ENCODE measurements around the gene IFNGR1. TPM values are rescaled to one million over a fixed set of nuclear protein-coding genes. Genes with fewer than 3 reads are reported as not detected.

IFNGR1 gene
- total RNA-seq, 4 donors from 2014 or later: 77.8 to 91.5 (median 84.3) TPM

DNA sequence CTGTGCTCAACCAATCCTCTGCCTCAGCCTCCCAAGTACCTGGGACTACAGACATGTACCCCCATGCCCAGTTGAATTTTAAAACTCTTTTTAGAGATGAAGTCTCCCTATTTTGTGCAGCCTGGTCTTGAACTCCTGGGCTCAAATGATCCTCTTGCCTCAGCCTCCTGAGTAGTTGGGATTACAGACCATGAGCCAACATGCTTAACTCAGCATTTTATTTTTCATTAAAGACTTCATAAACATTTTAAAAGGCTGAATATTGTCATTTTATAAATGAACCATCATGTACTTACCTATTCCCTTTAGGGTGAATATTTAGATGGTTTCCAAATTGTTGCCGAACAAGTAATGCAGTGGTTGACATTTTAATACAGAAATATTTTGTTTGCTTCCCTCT is 16.5 kb upstream of the IFNGR1 start:
- Histone ChIP-seq H3K27ac (no peak overlapping the region), H3K4me1 (peaks cover 49% of the 10 kb centered on the region)
- TF ChIP-seq POLR2AphosphoS5 (IDR thresholded peaks at IDR 0.05) (no peak), POLR2A (IDR thresholded peaks at IDR 0.05) (no peak), EP300 (IDR thresholded peaks at IDR 0.05) (no peak)
- TF ChIP-seq, protein P1, sequence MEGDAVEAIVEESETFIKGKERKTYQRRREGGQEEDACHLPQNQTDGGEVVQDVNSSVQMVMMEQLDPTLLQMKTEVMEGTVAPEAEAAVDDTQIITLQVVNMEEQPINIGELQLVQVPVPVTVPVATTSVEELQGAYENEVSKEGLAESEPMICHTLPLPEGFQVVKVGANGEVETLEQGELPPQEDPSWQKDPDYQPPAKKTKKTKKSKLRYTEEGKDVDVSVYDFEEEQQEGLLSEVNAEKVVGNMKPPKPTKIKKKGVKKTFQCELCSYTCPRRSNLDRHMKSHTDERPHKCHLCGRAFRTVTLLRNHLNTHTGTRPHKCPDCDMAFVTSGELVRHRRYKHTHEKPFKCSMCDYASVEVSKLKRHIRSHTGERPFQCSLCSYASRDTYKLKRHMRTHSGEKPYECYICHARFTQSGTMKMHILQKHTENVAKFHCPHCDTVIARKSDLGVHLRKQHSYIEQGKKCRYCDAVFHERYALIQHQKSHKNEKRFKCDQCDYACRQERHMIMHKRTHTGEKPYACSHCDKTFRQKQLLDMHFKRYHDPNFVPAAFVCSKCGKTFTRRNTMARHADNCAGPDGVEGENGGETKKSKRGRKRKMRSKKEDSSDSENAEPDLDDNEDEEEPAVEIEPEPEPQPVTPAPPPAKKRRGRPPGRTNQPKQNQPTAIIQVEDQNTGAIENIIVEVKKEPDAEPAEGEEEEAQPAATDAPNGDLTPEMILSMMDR (IDR thresholded peaks at IDR 0.05): no peak

DNA sequence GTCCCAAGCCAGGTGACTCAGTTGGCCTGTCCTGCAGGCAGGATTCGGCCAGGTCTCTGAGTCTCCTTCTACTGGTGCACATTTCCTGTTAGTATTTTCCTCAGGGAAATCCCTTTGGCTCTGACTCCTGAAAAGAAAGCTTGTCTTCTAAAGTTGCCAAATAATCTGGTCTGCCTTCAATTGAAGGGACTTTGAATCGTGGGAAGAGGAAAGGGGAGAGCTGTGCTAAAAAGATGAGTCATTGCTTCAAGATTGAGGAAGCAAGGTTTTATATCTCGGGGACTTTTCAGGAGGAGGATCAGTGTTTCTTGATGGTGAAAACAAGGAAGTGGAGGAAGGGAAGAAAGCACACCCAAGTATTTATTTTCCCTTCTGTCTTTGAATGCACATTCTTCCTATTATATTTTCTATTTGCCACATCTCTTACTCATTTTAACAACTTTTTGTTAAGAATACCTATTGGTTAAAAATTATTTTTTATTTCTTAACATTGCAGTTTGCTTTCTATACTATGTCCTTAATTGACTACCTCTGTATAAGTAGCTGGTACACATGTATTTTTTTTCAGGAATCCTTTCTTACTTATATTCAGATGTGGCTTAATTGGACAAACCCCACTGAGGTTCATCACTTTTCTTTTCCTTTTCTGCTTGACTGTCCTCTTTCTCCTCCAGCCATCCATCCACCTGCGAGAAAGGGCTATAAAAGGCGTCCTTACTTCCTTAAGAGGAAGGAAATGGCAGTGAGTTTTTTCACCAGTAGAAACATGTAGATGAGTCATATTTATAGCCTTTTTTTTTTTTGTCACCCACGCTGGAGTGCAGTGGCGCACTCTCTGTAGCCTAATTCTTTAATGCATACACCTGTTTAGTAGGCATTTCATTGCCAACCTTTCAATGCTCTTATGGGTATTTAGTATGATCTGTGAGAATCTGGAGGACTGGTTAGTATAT is 15.0 kb upstream of the IFNGR1 start:
- Histone ChIP-seq H3K9me3 (no peaks in the 10 kb centered on the region), H3K4me3 (no peak overlapping the region), H3K36me3 (no peaks in the 10 kb centered on the region), H3K27ac (peak overlapping the region; percentile 66), H3K4me1 (peaks cover 37% of the 10 kb centered on the region), H3K27me3 (no peaks in the 10 kb centered on the region)
- TF ChIP-seq POLR2AphosphoS5 (IDR thresholded peaks at IDR 0.05): peak in 1 of 3 donors; percentile 50
- no peak for TF ChIP-seq EP300 (IDR thresholded peaks at IDR 0.05)
- no peak for DNase-seq (ENCODE audit: low spot score in 2 of 2)
- 21% methylated on average over 7 of the region's 7 CpGs for WGBS

More for the DNA sequence above, 16.5 kb upstream of the IFNGR1 start:
- Histone ChIP-seq H3K4me3 (no peak overlapping the region), H3K27me3 (no peaks in the 10 kb centered on the region), H3K9me3 (no peaks in the 10 kb centered on the region), H3K36me3 (no peaks in the 10 kb centered on the region)
- WGBS: 89% methylated on average over 1 of the region's 1 CpG
- no peak for DNase-seq (ENCODE audit: low spot score in 2 of 2)

DNA sequence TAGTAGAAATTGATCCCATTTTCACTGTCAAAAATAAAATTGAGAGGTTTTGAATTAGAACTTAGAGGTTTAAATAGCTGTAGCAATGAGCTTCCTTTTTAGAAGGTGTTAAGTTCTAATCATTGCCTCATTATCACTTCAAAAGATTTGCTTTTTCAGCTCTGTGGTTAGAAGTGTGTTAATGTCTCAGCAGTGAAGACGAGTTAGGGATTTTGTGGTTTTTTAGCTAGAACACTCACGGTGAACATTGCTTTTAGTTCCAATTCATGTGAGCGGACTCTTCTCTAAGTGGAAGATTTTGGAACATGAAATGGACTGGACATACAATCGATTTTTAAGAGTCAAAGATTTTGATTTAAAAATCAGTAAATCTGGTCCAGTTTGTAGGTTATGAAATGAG is 12.7 kb upstream of the IFNGR1 start:
- Histone ChIP-seq H3K4me1 (peaks cover 33% of the 10 kb centered on the region), H3K27me3 (no peaks in the 10 kb centered on the region), H3K4me3 (no peak overlapping the region), H3K9me3 (no peaks in the 10 kb centered on the region), H3K36me3 (no peaks in the 10 kb centered on the region), H3K27ac (no peak overlapping the region)
- no peak for DNase-seq (ENCODE audit: low spot score in 2 of 2)
- TF ChIP-seq POLR2A (IDR thresholded peaks at IDR 0.05) (no peak), EP300 (IDR thresholded peaks at IDR 0.05) (no peak), POLR2AphosphoS5 (IDR thresholded peaks at IDR 0.05) (no peak)
- TF ChIP-seq, protein P1 (IDR thresholded peaks at IDR 0.05): no peak
- WGBS: 80% methylated on average over 4 of the region's 4 CpGs

DNA sequence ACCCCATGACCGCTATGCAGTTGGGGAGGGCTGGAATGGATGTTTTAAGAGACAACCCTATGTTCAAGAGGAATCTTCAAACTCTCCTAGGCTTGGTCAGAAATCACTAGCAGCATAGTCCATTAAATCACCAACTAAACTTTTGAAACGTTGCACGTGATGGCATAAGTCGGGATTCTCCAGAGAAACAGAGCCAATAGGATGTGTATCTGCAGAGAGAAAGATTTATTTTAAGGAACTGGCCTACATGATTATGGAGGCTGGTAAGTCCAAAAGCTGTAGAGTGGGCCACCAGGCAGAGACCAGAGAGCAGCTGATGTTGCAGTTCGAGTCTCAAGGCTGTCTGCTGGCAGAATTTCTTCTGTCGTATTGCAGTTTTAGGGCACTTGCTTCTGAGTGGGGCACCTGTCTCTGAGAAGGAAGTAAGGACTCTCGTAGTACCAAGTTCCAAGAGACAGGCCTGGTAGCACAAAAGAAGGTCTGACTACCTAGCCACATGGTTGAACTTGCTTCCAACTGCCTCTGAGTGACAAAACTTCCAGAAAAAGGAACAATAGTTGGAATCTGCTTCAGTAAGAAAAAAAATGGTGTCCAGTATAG is 11.9 kb upstream of the IFNGR1 start:
- no peaks in the 10 kb centered on the region for H3K9me3 ChIP-seq
- no peaks in the 10 kb centered on the region for H3K36me3 ChIP-seq
- H3K27ac ChIP-seq: no peak overlapping the region
- DNase-seq (ENCODE audit: low spot score in 2 of 2): no peak
- WGBS: 79% methylated on average over 7 of the region's 7 CpGs
- H3K4me3 ChIP-seq: no peak overlapping the region
- peaks cover 27% of the 10 kb centered on the region for H3K4me1 ChIP-seq
- H3K27me3 ChIP-seq: no peaks in the 10 kb centered on the region
- no peak for TF ChIP-seq EP300 (IDR thresholded peaks at IDR 0.05)
- TF ChIP-seq, protein P1 (IDR thresholded peaks at IDR 0.05): no peak
- no peak for TF ChIP-seq POLR2AphosphoS5 (IDR thresholded peaks at IDR 0.05)
- TF ChIP-seq POLR2A (IDR thresholded peaks at IDR 0.05): no peak

DNA sequence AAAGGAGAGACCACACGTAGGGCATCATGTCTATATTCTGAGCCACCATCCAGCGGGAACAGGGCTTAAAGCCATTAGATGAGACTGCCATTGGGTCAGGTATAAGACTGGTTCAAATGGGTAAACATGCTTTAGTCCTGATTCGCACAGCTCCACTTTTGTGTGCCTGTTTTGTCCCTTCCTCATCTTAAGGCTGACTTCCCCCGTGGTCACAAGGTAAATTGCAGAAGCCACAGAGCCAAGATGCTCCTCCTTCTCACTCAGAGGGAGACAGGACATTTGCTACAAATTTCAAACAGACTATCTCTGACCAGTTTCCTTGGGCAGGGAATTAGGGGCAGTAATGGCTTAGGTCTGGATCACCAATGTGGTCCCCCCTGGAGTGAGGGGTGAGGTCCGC is 11.4 kb upstream of the IFNGR1 start:
- Histone ChIP-seq H3K27me3 (no peaks in the 10 kb centered on the region), H3K4me3 (no peak overlapping the region), H3K9me3 (no peaks in the 10 kb centered on the region), H3K4me1 (peaks cover 29% of the 10 kb centered on the region), H3K27ac (no peak overlapping the region), H3K36me3 (no peaks in the 10 kb centered on the region)
- 87% methylated on average over 5 of the region's 5 CpGs for WGBS
- no peak for DNase-seq (ENCODE audit: low spot score in 2 of 2)
- TF ChIP-seq POLR2AphosphoS5 (IDR thresholded peaks at IDR 0.05) (no peak), POLR2A (IDR thresholded peaks at IDR 0.05) (no peak), EP300 (IDR thresholded peaks at IDR 0.05) (no peak)
- TF ChIP-seq, protein P1 (IDR thresholded peaks at IDR 0.05): no peak
